ENCODE results near the gene KCNQ1. TPM values are rescaled to one million over a fixed set of nuclear protein-coding genes. Genes with fewer than 3 reads are reported as not detected.

KCNQ1 gene
- polyA plus RNA-seq, 2 donors = 0.31 to 0.52 TPM

GRCh38 chr11:2463766-2464277, 19.0 kb downstream of the KCNQ1 start:
- WGBS, 2 donors = 74 to 84% methylated on average over 26 of the region's 26 CpGs
- no peak overlapping the region for H3K27ac ChIP-seq (ENCODE audit: low read depth in 2 of 2, low read length in 1 of 2)
- peaks cover 3 to 7% of the 10 kb centered on the region in 2 donors for H3K4me1 ChIP-seq (ENCODE audit: control insufficient read depth in 2 of 2, insufficient read depth in 2 of 2, low read length in 1 of 2)

DNA sequence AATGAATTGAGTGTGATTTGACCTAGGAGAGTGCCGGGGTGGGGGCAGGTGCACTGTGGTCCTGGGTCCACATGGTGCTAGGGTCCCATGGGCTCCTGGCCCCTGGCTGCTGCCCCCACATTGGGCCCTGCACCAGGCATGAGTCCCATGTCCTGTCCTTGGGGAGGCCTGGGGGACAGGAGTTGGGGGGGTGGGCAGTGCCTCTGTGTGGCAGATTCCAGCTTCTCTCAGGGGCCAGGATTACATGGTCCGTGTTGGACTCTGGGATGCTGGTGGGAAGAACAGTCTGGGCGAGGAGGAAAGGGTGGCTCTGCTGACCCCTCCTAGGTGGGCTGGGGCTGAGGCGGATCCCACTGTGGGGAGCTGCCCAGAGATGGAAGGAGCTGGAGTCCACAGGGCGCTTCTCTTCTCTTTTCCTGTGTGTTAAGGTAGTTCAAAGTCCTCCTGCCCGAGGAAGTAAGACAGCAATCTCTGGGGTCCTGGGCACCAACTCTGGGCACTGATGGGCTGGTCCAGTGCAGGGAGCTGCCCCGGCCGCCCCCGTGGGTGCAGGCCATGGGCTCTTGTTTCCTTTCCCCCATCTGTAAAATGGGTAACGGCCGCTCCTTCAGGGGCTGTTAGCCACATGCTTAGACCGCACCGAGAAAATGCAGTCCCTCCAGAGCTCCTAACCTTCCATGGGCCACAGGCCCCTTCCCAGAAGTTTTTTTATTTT, 19.8 kb downstream of the KCNQ1 start:
- no peaks in the 10 kb centered on the region for H3K36me3 ChIP-seq (ENCODE audit: control insufficient read depth in 2 of 2, insufficient read depth in 2 of 2, low read length in 1 of 2)
- H3K9me3 ChIP-seq (ENCODE audit: control insufficient read depth in 2 of 2, insufficient read depth in 1 of 2, low read depth in 1 of 2, low read length in 1 of 2) = no peaks in the 10 kb centered on the region
- H3K27ac ChIP-seq (ENCODE audit: low read depth in 2 of 2, low read length in 1 of 2) = no peak overlapping the region
- H3K4me1 ChIP-seq (ENCODE audit: control insufficient read depth in 2 of 2, insufficient read depth in 2 of 2, low read length in 1 of 2) = peaks cover 3 to 7% of the 10 kb centered on the region in 2 donors
- WGBS, 2 donors = 84 to 91% methylated on average over 13 of the region's 13 CpGs
- no peaks in the 10 kb centered on the region for H3K27me3 ChIP-seq (ENCODE audit: control insufficient read depth in 1 of 2, insufficient read depth in 2 of 2, low read length in 2 of 2)
- no peak overlapping the region for H3K4me3 ChIP-seq (ENCODE audit: low read depth in 1 of 2, low read length in 2 of 2)

More at GRCh38 chr11:2463766-2464277, 19.0 kb downstream of the KCNQ1 start:
- Histone ChIP-seq H3K27me3 (ENCODE audit: control insufficient read depth in 1 of 2, insufficient read depth in 2 of 2, low read length in 2 of 2) (no peaks in the 10 kb centered on the region), H3K36me3 (ENCODE audit: control insufficient read depth in 2 of 2, insufficient read depth in 2 of 2, low read length in 1 of 2) (no peaks in the 10 kb centered on the region), H3K9me3 (ENCODE audit: control insufficient read depth in 2 of 2, insufficient read depth in 1 of 2, low read depth in 1 of 2, low read length in 1 of 2) (no peaks in the 10 kb centered on the region), H3K4me3 (ENCODE audit: low read depth in 1 of 2, low read length in 2 of 2) (no peak overlapping the region)

DNA sequence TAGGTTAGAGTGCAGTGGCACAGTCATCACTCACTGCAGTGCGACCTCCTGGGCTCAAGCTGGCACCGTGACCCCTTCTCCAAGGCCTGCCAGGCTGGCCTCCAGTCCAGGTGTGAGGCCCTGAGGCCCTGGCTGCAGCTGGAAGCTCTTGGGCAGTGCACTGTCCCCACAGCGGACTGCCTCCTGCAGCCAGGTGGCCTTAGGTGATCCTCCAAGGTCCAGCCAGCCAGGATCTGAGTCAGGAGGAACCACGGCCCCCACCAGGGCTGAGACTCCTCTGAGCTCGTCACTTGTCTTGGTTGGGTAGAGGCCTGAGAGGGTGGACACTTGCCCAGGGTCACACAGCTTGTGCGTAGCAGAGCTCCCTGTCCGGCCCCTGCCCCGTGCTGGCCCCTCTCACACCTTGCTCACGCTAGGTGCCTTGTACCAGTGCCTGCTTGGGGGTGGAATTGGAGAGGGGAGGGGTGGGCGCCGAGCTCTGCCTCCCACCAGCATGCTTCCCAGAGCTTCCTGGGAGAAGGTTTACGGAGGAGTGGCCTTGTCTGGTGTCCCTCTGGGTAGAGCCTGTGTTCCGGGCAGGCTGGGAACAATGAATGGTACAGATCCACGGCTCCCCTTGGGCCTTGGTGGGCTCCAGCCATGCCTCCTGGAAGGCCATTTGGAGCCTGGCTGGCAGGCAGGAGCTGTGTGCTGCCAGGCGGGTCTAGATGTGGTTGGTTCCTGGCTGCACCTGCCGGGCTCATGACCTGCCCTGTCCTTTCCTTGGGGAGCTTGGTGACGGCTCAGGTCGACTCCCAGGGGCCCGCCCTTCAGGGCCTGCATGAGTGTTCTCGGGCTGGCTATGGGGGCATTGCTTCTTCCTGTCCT, 20.6 kb downstream of the KCNQ1 start:
- H3K9me3 ChIP-seq (ENCODE audit: control insufficient read depth in 2 of 2, insufficient read depth in 1 of 2, low read depth in 1 of 2, low read length in 1 of 2) = no peaks in the 10 kb centered on the region
- 75 to 88% methylated on average over 20 of the region's 20 CpGs for WGBS, 2 donors

GRCh38 chr11:2466069-2466801, 21.4 kb downstream of the KCNQ1 start:
- Histone ChIP-seq H3K36me3 (ENCODE audit: control insufficient read depth in 2 of 2, insufficient read depth in 2 of 2, low read length in 1 of 2) (no peaks in the 10 kb centered on the region), H3K9me3 (ENCODE audit: control insufficient read depth in 2 of 2, insufficient read depth in 1 of 2, low read depth in 1 of 2, low read length in 1 of 2) (no peaks in the 10 kb centered on the region), H3K4me1 (ENCODE audit: control insufficient read depth in 2 of 2, insufficient read depth in 2 of 2, low read length in 1 of 2) (peaks cover 3 to 7% of the 10 kb centered on the region in 2 donors), H3K4me3 (ENCODE audit: low read depth in 1 of 2, low read length in 2 of 2) (no peak overlapping the region), H3K27ac (ENCODE audit: low read depth in 2 of 2, low read length in 1 of 2) (no peak overlapping the region), H3K27me3 (ENCODE audit: control insufficient read depth in 1 of 2, insufficient read depth in 2 of 2, low read length in 2 of 2) (no peaks in the 10 kb centered on the region)
- 74 to 79% methylated on average over 7 to 9 of the region's 9 CpGs for WGBS, 2 donors

More for the DNA sequence above, 20.6 kb downstream of the KCNQ1 start:
- Histone ChIP-seq H3K27ac (ENCODE audit: low read depth in 2 of 2, low read length in 1 of 2) (no peak overlapping the region), H3K4me1 (ENCODE audit: control insufficient read depth in 2 of 2, insufficient read depth in 2 of 2, low read length in 1 of 2) (peaks cover 3 to 7% of the 10 kb centered on the region in 2 donors), H3K27me3 (ENCODE audit: control insufficient read depth in 1 of 2, insufficient read depth in 2 of 2, low read length in 2 of 2) (no peaks in the 10 kb centered on the region), H3K4me3 (ENCODE audit: low read depth in 1 of 2, low read length in 2 of 2) (no peak overlapping the region), H3K36me3 (ENCODE audit: control insufficient read depth in 2 of 2, insufficient read depth in 2 of 2, low read length in 1 of 2) (no peaks in the 10 kb centered on the region)

- 78 to 81% methylated on average over 16 of the region's 16 CpGs for WGBS, 2 donors
- Histone ChIP-seq H3K36me3 (ENCODE audit: control insufficient read depth in 2 of 2, insufficient read depth in 2 of 2, low read length in 1 of 2) (no peaks in the 10 kb centered on the region), H3K4me3 (ENCODE audit: low read depth in 1 of 2, low read length in 2 of 2) (no peak overlapping the region), H3K9me3 (ENCODE audit: control insufficient read depth in 2 of 2, insufficient read depth in 1 of 2, low read depth in 1 of 2, low read length in 1 of 2) (peaks cover 0 to 4% of the 10 kb centered on the region in 2 donors), H3K27ac (ENCODE audit: low read depth in 2 of 2, low read length in 1 of 2) (no peak overlapping the region), H3K4me1 (ENCODE audit: control insufficient read depth in 2 of 2, insufficient read depth in 2 of 2, low read length in 1 of 2) (peaks cover 3 to 9% of the 10 kb centered on the region in 2 donors), H3K27me3 (ENCODE audit: control insufficient read depth in 1 of 2, insufficient read depth in 2 of 2, low read length in 2 of 2) (no peaks in the 10 kb centered on the region)
Observed at GRCh38 chr11:2466869-2467694, 22.3 kb downstream of the KCNQ1 start.

DNA sequence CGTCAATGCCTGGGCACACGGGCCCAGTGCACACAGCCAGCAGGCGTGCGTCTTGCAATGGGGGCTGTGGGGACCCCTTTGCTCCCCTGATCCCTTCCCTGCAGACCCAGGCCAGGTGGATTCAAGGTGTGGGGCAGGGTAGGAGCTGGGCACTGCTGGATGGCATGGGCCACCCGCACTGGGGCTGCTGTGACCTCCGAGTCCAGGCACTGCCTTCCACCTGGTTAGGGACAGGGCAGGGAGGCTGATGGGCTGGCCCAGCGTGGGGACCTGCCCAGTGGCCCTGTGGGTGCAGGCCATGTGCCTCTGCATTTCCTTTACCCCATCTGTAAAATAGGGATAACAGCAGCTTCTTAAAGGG, 22.9 kb downstream of the KCNQ1 start:
- H3K9me3 ChIP-seq (ENCODE audit: control insufficient read depth in 2 of 2, insufficient read depth in 1 of 2, low read depth in 1 of 2, low read length in 1 of 2) = peaks cover 0 to 4% of the 10 kb centered on the region in 2 donors
- H3K4me1 ChIP-seq (ENCODE audit: control insufficient read depth in 2 of 2, insufficient read depth in 2 of 2, low read length in 1 of 2) = peaks cover 3 to 9% of the 10 kb centered on the region in 2 donors
- WGBS, 2 donors = 86 to 89% methylated on average over 7 of the region's 7 CpGs
- H3K27me3 ChIP-seq (ENCODE audit: control insufficient read depth in 1 of 2, insufficient read depth in 2 of 2, low read length in 2 of 2) = no peaks in the 10 kb centered on the region
- no peak overlapping the region for H3K27ac ChIP-seq (ENCODE audit: low read depth in 2 of 2, low read length in 1 of 2)
- no peaks in the 10 kb centered on the region for H3K36me3 ChIP-seq (ENCODE audit: control insufficient read depth in 2 of 2, insufficient read depth in 2 of 2, low read length in 1 of 2)
- H3K4me3 ChIP-seq (ENCODE audit: low read depth in 1 of 2, low read length in 2 of 2) = no peak overlapping the region

- H3K36me3 ChIP-seq (ENCODE audit: control insufficient read depth in 2 of 2, insufficient read depth in 2 of 2, low read length in 1 of 2) = no peaks in the 10 kb centered on the region
- H3K4me3 ChIP-seq (ENCODE audit: low read depth in 1 of 2, low read length in 2 of 2) = no peak overlapping the region
- peaks cover 0 to 9% of the 10 kb centered on the region in 2 donors for H3K4me1 ChIP-seq (ENCODE audit: control insufficient read depth in 2 of 2, insufficient read depth in 2 of 2, low read length in 1 of 2)
- H3K27ac ChIP-seq (ENCODE audit: low read depth in 2 of 2, low read length in 1 of 2) = no peak overlapping the region
- H3K9me3 ChIP-seq (ENCODE audit: control insufficient read depth in 2 of 2, insufficient read depth in 1 of 2, low read depth in 1 of 2, low read length in 1 of 2) = peaks cover 0 to 4% of the 10 kb centered on the region in 2 donors
- H3K27me3 ChIP-seq (ENCODE audit: control insufficient read depth in 1 of 2, insufficient read depth in 2 of 2, low read length in 2 of 2) = no peaks in the 10 kb centered on the region
- 82 to 87% methylated on average over 21 of the region's 21 CpGs for WGBS, 2 donors
Observed at GRCh38 chr11:2468363-2469235, 23.8 kb downstream of the KCNQ1 start.

DNA sequence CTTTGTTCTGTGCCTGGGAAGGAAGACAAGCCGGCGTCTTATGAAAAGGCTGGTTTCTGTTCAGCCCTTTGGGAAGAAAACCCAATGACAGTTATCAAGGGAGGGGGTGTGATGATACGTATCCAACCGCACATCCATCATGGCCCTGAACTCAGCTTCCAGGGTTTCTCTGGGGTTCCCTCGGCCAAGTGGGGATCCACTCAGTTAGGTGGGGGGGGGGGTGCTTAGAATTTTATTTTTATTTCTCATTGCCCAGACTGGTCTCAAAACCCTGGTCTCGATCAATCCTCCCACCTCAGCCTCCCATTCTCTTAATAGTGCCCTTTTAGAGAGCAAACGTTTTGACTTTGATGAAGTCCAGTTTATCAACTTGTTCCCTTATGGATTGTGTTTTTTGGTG, 25.7 kb downstream of the KCNQ1 start:
- Histone ChIP-seq H3K4me3 (ENCODE audit: low read depth in 1 of 2, low read length in 2 of 2) (no peak overlapping the region), H3K4me1 (ENCODE audit: control insufficient read depth in 2 of 2, insufficient read depth in 2 of 2, low read length in 1 of 2) (peaks cover 0 to 9% of the 10 kb centered on the region in 2 donors), H3K9me3 (ENCODE audit: control insufficient read depth in 2 of 2, insufficient read depth in 1 of 2, low read depth in 1 of 2, low read length in 1 of 2) (peaks cover 0 to 4% of the 10 kb centered on the region in 2 donors), H3K27ac (ENCODE audit: low read depth in 2 of 2, low read length in 1 of 2) (no peak overlapping the region), H3K36me3 (ENCODE audit: control insufficient read depth in 2 of 2, insufficient read depth in 2 of 2, low read length in 1 of 2) (no peaks in the 10 kb centered on the region), H3K27me3 (ENCODE audit: control insufficient read depth in 1 of 2, insufficient read depth in 2 of 2, low read length in 2 of 2) (no peaks in the 10 kb centered on the region)
- WGBS, 2 donors = 82 to 88% methylated on average over 7 of the region's 7 CpGs

Data from esophagus (tissue), 2 donors.